GM19238 (cell line): Measurements from ENCODE around the gene SBNO2.
"Not testable (repeated sequence)": the region's sequence is repeated elsewhere in the genome, so short reads cannot be mapped to it uniquely, and the experiment has no call there.

Experiments used
- DNase-seq: peaks from one replicate; pipeline ENCODE4 v3.0.0; 2011; ENCODE audit warnings: low spot score; ENCODE audit not compliant: insufficient read length

SBNO2 gene

DNA sequence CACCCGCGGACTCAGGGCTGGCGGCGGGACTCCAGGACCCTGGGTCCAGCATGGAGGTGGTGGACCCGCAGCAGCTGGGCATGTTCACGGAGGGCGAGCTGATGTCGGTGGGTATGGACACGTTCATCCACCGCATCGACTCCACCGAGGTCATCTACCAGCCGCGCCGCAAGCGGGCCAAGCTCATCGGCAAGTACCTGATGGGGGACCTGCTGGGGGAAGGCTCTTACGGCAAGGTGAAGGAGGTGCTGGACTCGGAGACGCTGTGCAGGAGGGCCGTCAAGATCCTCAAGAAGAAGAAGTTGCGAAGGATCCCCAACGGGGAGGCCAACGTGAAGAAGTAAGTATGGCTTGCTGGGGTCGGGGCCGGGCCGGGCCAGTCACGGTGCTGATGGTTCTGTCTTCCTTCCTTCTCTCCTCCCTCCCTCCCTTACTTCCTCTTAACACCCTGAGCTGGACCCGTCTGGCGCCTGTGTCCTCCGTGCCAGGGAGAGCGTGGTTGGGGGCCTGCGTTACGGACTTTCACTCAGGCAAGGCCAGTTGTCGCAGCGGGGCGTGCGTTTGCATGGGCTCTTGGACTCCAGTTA, 32.9 kb upstream of the SBNO2 start:
- DNase-seq, result no peak

DNA sequence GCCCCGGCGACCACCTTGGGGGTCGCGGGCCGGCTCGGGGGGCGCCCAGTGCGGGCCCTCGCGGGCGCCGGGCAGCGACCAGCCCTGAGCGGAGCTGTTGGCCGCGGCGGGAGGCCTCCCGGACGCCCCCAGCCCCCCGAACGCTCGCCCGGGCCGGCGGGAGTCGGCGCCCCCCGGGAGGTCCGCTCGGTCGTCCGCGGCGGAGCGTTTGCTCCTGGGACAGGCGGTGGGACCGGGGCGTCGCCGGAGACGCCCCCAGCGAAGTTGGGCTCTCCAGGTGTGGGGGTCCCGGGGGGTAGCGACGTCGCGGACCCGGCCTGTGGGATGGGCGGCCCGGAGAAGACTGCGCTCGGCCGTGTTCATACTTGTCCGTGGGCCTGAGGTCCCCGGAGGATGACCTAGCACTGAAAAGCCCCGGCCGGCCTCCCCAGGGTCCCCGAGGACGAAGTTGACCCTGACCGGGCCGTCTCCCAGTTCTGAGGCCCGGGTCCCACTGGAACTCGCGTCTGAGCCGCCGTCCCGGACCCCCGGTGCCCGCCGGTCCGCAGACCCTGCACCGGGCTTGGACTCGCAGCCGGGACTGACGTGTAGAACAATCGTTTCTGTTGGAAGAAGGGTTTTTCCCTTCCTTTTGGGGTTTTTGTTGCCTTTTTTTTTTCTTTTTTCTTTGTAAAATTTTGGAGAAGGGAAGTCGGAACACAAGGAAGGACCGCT, 32.2 kb upstream of the SBNO2 start:
- no peak for DNase-seq

DNA sequence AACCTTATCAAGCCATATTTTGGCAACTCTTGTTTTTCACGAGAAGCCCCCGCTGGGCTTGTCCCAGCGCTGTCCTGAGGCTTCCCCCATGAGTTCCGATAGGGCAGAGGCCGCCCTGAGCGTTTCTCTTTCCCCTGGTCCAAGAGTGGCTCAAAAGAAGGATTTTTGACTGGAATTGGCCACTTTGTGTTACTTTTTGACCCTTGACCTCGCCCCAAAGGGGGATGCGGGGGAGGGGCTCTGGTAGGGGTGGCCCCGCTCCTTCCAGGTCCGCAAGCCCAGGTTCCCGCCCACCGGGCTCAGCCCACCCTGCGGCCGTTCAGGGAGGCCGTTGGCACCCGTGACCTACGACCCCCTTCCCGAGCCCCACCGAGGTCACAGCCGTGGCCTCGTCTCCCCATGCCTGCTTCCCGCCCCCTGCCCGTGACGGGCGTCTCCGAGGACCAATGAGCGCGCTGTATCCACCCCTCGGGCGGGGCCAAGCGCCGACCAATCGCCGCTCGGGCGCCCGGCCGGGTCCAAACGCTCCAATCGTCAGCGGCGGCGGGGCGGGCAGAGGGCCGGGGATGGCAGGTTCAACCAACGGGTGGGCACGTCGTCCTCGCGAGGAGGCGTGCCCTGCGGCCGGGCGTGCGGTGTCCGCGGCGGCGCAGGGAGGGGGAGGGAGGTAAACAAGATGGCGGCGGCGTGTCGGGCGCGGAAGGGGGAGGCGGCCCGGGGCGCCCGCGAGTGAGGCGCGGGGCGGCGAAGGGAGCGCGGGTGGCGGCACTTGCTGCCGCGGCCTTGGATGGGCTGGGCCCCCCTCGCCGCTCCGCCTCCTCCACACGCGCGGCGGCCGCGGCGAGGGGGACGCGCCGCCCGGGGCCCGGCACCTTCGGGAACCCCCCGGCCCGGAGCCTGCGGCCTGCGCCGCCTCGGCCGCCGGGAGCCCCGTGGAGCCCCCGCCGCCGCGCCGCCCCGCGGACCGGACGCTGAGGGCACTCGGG, 31.3 kb upstream of the SBNO2 start, which contains the start of gene STK11:
TSS of gene STK11 (plus strand) at position 665 of the 986 bp plus-strand sequence. CDS start 1,136 bp downstream, outside the sequence.
- peak; percentile 100 for DNase-seq

- not testable (repeated sequence) for DNase-seq
Observed at GRCh38 chr19:1200614-1201013, 26.5 kb upstream of the SBNO2 start.

GRCh38 chr19:1199531-1199930, 25.5 kb upstream of the SBNO2 start:
- DNase-seq, result no peak

- DNase-seq, result no peak
Observed at GRCh38 chr19:1189419-1189818, 15.4 kb upstream of the SBNO2 start.

DNA sequence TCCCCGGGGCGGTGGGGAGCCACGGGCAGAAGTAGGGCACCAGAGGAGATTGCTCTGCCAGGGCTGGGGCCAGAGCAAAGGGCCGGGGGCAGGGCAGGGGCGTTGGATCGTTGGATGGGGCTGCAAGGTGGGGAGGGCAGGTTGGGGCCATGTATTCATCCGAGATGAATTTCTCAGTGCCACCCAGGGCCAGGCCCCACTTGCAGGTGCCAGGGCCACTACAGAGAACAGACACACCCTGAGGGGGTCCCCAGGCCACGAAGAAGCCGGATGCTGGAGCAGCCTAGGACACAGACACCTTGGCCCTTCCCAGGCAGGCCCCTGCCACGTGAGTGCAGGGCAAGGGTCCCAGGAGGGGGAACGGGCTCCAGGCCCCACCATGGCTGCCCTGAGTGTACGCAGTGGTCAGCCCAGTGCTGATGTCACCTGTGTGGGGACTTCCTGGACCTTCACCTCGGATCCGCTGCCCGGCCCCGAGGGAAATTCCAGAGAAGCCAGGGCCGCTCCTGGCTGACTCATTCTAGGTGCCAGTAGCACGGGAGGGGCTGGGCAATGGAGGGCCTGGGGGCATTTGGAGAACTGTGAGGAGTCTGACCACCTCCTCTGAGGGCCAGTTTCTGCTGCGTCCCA, 9.6 kb upstream of the SBNO2 start:
- DNase-seq, result no peak

GRCh38 chr19:1182727-1183126, 8.7 kb upstream of the SBNO2 start:
- DNase-seq, result no peak

- no peak for DNase-seq
Observed at GRCh38 chr19:1182068-1182467, 8.0 kb upstream of the SBNO2 start.

- DNase-seq, result no peak
Observed at GRCh38 chr19:1181606-1182005, 7.5 kb upstream of the SBNO2 start.

DNA sequence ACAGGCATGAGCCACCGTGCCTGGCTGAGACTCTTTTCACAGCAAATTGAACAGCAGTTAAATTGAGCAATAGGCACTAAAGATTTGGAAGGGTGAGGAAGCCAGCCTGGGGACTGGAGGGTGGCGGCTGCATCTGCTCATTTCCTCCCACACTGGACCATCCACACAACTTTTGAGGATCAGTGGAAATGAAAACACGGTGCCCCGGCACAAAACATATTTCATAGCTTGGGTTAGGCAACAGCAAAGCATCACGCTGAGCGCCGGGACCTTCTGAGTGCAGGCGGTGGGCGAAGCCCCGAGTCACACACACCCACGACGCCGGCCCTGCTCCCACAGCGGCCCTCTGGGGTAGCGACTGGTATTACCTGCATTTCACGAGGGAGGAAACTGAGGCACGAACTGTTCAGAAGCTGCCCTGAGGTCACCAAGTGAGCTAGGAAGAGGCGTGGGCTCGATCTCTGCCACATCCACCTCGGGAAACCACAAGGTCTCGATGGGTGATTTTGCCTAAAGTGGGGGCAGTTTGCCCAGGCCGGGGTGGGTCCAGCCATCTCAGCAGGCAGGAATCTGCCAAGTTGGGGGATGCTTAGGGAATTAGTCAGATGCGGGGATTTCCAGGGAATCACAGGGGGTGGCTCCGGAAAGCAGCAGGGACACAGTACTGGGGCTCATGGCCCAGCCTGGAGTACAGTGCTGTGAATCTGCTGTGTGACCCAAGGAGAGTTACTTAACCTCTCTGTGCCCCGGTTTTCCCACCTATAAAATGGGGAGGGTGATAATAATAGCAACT, 3.5 kb upstream of the SBNO2 start:
- DNase-seq, result no peak

DNA sequence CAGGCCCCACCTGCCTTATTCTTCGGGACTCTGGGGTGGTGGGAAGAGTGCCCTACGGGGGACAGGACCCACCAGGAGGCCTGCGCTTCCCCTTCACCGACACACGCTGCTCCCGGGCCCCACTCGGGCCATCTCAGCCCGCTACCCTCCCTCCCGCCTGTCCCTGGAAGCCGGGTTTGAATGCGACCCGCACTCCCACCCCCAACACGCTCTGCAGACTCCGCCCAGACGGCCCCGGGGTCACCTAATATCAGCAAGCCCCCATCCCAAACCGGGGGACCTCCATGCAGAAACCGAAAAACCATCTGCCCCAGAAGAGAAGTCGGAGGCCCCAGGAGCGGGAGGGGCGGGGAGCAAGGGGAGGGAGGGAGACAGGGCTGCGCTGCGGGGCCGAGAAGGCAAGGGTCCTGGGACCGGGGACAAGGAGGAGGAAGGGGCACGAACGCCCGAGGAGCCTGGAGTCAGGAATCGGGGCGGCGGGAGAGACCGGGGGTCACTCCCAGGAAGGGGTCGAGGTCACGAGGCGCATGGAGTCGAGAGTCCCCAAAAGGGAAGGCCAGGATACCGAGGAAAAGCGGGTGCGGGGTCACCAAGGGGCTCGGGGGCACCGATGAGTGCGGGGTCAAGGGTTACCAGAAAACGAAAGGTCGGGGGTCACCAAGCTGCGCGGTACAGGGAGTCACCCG, 766 bp downstream of the SBNO2 start:
- DNase-seq, result peak; percentile 50

DNA sequence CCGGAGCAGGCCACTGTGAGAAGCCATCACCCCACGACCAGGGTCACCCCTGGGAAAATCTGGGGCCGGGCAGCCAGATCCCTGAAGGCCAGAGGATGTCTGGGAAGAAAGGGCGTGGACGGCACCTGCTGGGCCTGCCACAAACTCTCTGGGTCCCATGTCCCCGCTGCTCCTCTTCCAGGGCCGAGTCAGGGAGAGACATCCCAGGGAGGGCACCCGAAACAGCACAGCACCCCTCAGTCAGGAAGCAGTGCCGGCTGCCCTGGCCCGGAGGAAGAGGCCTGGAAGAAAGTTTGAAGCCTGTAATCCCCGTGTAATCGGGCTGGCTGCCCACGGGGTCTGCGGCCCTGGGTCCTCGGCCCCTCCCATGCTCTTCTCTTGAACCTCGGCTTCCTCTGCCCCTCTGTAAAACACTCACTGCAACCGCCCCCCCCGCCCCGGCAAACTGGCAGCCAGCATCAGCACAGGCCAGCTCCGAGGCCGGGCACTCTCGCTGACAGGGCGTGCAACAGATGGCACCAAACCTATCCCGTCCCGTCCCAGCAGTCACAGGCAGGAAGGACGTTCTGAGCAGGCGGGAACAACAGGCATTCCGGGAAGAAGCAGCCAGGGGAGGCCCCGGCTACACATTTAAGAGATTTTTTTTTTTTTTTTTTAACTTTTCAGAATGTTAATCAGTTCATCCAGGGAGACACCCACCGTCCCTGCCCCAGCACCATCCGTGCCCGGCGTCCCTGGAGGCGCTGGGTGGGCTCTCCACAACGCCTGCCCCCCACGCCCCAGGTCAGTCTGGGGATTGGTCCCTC, 1.5 kb downstream of the SBNO2 start:
- no peak for DNase-seq

DNA sequence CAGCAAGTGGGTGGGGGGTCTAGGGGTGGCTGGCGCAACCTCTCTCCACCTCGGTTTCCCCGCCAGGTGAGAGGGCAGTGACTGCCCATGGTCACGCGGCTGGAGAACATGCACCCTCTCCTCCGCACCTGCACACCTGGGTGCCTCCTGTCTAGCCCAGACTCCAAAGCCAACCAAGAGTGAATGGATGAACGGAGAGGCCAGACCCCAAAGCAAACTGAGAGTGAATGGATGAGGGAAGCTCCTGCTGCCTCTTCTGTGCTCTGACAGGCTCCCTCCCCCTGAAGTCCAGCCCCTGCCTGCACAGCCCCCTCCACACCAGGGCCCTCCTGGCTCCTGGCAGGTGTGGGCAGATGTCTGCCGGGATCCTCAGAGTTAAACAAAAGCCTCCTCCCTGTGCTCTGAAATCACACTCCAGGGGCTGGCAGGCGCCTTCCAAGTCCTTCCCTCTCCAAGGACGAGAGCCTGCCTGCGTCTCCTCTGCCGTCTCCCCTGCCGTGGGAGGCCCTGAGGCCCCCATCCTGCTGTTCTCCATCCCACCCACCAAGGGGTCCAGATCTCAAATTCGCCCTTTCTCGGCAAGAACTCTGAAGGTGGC, 2.2 kb downstream of the SBNO2 start:
- no peak for DNase-seq

- no peak for DNase-seq
Observed at GRCh38 chr19:1170938-1171754, 2.9 kb downstream of the SBNO2 start.

- DNase-seq, result no peak
Observed at GRCh38 chr19:1169921-1170885, 3.9 kb downstream of the SBNO2 start.

DNA sequence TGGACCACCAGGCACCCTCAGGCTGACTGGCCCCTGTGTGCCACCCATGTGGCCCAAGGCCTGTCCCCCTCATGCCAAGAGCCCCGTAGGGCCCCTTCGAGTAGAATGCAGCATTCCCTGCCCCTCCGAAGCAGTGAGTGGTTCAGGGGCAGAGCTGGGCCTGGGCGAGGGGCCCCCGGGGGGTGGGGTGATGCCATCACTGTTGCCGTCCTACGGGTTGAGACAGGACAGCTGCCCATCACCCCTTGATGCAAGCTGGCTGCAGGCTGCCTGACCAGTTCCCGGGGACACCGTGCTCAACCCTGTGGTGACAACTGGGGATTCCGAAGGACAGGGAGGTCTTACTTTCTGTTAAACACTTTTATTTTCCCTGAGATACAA, 4.7 kb downstream of the SBNO2 start:
- no peak for DNase-seq
